ENCODE data around the gene IL17RA.

Gene IL17RA

DNA sequence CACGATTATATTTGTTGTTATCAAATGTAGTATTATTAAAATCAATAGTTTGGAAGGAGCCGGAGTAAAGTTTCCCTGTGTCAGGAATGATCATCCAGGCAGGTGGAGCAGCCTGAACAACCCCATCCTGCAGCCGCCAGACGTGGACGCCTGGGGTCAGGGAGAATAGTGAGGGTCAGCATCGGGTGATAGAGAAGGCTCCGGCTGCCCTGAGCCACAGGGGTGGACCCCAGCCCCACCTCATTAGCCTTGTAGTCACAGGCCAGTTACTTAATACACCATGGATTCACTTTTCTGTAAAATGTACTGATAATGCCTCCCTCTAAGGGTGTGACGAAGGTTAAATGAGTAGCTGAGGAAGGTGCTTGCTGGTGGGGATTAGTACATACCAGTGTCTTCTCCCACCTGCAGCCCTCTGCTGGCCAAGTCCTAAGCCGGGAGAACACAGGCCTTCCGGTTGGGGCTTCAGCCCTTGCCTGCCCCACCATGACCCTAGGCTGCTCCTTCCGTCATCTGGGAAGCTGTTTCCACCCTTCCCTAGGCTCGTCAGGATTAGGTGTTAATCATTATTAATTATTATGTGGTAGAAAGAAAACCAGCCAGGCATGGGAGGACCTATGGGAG is 21.5 kb downstream of the IL17RA start:
- TF ChIP-seq GATA1 (IDR thresholded peaks at IDR 0.05; ENCODE audit: low read depth, low read length) = no peak
- TF ChIP-seq POLR2A (IDR thresholded peaks at IDR 0.05; ENCODE audit: low read length) = no peak
- DNase-seq = no peak

DNA sequence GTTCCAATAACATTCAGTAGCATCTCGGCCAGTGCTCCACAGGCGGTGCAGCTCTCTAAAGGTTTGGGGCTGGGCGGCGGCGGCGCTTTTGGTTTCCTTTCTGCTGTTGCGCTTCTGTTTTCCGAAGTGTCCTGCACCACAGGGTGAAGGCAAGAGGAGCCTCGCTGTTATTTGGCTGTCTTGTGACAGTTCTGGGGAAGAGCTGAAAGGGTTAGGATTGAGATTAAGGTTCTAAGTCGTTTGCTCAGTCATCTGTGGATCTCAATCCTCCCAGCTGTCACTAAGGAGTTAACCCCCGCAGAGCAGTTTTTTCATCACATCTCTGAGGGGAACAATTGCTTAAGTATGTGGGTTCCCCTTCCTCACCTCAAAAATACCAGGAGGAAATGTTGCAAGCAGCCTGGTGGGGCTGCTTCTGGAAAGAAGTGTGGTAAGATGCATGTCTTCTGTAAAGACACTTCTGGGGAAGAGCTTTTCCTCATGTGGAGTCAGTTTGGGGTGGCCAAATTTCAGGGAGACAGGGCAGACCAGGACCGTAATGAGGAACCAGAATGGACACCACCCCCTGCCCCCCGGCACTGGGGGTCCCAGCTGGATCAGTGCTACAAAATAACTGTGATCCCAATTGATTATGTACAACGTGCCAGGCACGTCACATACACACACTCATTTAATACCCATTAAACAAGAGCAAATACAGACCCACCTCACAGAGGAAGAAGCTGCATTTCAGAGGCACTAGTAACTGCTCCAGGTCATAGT is 22.2 kb downstream of the IL17RA start:
- DNase-seq = no peak
- TF ChIP-seq GATA1 (IDR thresholded peaks at IDR 0.05; ENCODE audit: low read depth, low read length) (no peak), POLR2A (IDR thresholded peaks at IDR 0.05; ENCODE audit: low read length) (no peak)

DNA sequence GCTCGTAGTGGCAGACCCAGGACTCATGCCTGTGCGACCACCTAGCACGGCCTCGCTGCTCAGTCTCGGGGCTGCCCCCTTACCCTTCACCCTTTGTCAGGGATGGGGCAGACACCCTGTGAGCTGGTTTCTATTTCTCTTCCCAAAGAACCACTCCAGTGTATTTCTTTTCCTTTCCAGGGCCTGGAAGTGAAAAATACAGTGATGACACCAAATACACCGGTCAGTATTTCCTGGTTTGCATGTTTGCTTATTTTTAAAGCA is 22.7 kb downstream of the IL17RA start:
- TF ChIP-seq GATA1 (IDR thresholded peaks at IDR 0.05; ENCODE audit: low read depth, low read length) (no peak), POLR2A (IDR thresholded peaks at IDR 0.05; ENCODE audit: low read length) (no peak)

DNA sequence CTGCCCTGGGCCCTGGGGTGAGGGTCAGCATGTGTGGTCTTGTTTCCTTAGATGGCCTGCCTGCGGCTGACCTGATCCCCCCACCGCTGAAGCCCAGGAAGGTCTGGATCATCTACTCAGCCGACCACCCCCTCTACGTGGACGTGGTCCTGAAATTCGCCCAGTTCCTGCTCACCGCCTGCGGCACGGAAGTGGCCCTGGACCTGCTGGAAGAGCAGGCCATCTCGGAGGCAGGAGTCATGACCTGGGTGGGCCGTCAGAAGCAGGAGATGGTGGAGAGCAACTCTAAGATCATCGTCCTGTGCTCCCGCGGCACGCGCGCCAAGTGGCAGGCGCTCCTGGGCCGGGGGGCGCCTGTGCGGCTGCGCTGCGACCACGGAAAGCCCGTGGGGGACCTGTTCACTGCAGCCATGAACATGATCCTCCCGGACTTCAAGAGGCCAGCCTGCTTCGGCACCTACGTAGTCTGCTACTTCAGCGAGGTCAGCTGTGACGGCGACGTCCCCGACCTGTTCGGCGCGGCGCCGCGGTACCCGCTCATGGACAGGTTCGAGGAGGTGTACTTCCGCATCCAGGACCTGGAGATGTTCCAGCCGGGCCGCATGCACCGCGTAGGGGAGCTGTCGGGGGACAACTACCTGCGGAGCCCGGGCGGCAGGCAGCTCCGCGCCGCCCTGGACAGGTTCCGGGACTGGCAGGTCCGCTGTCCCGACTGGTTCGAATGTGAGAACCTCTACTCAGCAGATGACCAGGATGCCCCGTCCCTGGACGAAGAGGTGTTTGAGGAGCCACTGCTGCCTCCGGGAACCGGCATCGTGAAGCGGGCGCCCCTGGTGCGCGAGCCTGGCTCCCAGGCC is 23.7 kb downstream of the IL17RA start:
- DNase-seq = no peak
- TF ChIP-seq GATA1 (IDR thresholded peaks at IDR 0.05; ENCODE audit: low read depth, low read length) (no peak), POLR2A (IDR thresholded peaks at IDR 0.05; ENCODE audit: low read length) (no peak)

More for the DNA sequence above, 22.7 kb downstream of the IL17RA start:
- no peak for DNase-seq

DNA sequence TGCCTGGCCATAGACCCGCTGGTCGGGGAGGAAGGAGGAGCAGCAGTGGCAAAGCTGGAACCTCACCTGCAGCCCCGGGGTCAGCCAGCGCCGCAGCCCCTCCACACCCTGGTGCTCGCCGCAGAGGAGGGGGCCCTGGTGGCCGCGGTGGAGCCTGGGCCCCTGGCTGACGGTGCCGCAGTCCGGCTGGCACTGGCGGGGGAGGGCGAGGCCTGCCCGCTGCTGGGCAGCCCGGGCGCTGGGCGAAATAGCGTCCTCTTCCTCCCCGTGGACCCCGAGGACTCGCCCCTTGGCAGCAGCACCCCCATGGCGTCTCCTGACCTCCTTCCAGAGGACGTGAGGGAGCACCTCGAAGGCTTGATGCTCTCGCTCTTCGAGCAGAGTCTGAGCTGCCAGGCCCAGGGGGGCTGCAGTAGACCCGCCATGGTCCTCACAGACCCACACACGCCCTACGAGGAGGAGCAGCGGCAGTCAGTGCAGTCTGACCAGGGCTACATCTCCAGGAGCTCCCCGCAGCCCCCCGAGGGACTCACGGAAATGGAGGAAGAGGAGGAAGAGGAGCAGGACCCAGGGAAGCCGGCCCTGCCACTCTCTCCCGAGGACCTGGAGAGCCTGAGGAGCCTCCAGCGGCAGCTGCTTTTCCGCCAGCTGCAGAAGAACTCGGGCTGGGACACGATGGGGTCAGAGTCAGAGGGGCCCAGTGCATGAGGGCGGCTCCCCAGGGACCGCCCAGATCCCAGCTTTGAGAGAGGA is 24.5 kb downstream of the IL17RA start:
- DNase-seq = no peak
- TF ChIP-seq POLR2A (IDR thresholded peaks at IDR 0.05; ENCODE audit: low read length) (no peak), GATA1 (IDR thresholded peaks at IDR 0.05; ENCODE audit: low read depth, low read length) (no peak)

DNA sequence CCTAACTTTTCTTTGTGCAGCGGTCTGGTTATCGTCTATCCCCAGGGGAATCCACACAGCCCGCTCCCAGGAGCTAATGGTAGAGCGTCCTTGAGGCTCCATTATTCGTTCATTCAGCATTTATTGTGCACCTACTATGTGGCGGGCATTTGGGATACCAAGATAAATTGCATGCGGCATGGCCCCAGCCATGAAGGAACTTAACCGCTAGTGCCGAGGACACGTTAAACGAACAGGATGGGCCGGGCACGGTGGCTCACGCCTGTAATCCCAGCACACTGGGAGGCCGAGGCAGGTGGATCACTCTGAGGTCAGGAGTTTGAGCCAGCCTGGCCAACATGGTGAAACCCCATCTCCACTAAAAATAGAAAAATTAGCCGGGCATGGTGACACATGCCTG is 25.2 kb downstream of the IL17RA start:
- DNase-seq = no peak
- TF ChIP-seq GATA1 (IDR thresholded peaks at IDR 0.05; ENCODE audit: low read depth, low read length) (no peak), POLR2A (IDR thresholded peaks at IDR 0.05; ENCODE audit: low read length) (no peak)

DNA sequence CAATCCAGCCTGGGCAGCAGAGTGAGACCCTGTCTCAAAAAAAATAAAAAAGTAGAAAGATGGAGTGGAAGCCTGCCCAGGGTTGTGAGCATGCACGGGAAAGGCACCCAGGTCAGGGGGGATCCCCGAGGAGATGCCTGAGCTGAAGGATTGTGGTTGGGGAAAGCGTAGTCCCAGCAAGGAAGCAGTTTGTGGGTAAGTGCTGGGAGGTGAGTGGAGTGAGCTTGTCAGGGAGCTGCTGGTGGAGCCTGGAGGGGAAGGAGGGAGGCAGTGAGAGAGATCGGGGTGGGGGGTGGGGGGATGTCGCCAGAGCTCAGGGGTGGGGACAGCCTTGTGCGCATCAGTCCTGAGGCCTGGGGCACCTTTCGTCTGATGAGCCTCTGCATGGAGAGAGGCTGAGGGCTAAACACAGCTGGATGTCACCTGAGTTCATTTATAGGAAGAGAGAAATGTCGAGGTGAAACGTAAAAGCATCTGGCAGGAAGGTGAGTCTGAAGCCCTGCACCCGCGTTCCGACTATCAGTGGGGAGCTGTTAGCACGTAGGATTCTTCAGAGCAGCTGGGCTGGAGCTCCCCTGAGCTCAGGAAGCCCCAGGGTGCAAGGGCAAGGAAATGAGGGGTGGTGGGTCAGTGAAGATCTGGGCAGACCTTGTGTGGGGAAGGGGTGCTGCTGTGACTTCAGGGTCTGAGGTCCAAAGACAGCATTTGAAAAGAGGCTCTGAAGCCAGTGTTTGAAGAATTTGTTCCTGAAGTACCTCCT is 26.2 kb downstream of the IL17RA start:
- DNase-seq = no peak
- TF ChIP-seq GATA1 (IDR thresholded peaks at IDR 0.05; ENCODE audit: low read depth, low read length) (no peak), POLR2A (IDR thresholded peaks at IDR 0.05; ENCODE audit: low read length) (no peak)

DNA sequence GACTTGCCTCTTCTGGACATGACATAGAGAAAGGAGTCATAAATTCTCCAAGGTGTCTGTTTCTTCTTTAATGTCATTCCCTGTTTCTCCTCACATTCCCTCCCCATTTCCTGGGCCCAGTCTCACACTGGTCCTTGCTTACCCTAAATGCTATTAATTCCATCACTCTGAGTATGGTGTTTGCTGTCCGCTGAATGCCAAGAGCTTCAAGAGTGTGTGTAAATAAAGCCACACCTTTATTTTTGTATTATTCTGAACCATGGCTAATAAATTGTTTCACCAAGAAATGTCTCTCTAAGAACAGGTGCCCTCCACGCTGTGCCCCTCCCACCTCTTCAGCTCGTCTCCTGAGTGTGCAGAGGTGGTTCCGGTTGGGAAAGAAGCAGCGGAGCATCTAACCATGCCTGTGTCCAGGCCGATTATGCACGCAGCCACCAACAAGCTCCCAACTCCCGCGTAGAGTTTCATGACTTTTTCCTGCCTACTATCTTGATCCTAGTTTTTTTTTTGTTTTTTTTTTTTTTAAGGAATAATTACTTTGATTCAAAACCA is 27.8 kb downstream of the IL17RA start:
- TF ChIP-seq POLR2A (IDR thresholded peaks at IDR 0.05; ENCODE audit: low read length) = no peak
- no peak for TF ChIP-seq GATA1 (IDR thresholded peaks at IDR 0.05; ENCODE audit: low read depth, low read length)
- DNase-seq = no peak

DNA sequence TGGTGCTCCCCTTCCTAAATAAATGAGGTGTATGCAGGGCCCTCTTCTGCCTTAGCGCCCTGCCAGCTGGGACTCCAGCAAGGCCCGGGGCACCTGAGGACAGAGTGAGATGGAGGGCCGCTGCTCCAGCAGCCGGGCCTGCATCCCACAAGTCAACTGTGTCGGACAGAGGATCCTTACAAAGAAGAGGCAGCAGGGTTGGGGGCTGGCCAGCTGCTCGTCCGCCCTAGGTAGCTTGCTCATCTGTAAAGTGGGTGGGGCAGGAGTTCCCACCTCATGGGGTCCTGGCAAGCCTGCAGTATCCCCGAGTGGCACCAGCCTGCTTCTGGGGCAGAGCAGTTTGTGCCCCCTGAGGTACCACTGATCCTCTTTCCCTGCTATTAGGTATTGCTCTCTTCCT is 28.8 kb downstream of the IL17RA start:
- TF ChIP-seq GATA1 (IDR thresholded peaks at IDR 0.05; ENCODE audit: low read depth, low read length) (no peak), POLR2A (IDR thresholded peaks at IDR 0.05; ENCODE audit: low read length) (no peak)
- DNase-seq = no peak

DNA sequence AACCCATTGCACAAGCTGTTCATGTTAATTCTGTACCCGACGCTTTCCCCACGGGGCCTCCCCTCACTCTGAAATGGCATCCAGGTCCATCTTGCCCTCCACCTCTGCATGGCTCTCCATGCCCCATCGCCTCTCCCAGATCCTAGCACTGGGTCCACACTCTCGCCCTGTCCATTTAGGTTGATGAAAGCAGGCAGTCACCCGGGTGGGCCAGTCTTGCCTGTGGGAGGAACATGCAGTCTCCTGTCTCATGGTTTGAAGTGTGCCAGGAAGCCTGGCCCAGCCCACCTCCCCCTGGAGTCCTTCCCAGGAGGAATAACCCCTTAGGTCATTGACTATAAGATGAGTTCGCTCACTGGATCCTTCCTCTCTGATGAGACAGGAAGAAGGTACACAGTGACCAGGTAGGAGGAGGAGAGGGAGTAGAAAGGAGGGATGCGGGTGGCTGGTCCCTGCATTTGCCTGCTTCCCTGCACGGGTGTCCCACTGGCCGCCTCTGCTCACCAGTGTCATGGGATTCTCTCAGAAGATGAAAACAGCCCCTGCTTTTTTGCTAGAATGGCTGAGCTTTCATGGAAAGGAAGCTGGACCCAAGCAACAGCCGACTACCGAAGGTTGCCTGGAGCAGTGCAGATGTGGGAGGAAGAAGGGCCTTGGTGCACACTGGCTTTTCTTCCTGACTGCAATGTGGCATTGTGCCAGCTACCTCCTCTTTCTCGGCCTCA is 29.5 kb downstream of the IL17RA start:
- no peak for DNase-seq
- TF ChIP-seq POLR2A (IDR thresholded peaks at IDR 0.05; ENCODE audit: low read length) (no peak), GATA1 (IDR thresholded peaks at IDR 0.05; ENCODE audit: low read depth, low read length) (no peak)

DNA sequence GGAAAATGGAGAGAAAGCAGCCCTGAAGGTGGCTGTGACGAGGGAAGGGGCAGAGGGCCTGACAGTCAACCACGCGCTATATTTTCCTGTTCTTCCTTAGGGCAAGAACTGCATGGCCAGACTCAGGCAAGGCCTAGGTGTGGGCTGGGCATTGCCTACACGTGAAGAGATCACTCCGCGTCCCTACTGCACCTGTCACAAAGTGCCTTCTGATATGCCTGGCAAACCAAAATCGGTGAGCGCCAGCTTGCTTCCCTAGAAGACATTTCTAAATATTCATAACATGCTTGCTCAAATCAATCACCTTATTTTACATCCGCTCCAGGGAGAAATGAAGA is 30.1 kb downstream of the IL17RA start:
- no peak for TF ChIP-seq GATA1 (IDR thresholded peaks at IDR 0.05; ENCODE audit: low read depth, low read length)
- no peak for DNase-seq

DNA sequence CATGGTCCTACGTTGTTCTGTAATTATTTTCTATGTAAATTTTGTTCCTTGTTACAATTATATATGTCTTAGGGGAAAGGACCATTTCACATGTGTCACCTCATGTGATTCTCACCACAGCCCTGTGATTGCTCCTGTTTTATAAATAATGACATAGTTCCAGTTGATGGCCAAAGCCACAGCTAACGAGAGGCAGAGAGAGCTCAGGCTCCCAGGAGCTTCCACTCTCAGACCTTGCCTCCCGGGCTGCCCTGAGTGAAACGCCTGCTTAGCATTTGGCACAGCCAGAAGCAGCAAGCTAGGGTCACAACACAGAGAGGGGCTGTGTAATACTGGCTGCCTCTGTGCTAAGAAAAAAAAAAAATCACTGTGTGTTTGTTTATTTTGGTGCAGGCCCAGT is 30.4 kb downstream of the IL17RA start:
- no peak for DNase-seq

More for the DNA sequence above, 30.4 kb downstream of the IL17RA start:
- TF ChIP-seq GATA1 (IDR thresholded peaks at IDR 0.05; ENCODE audit: low read depth, low read length) = no peak
- no peak for TF ChIP-seq POLR2A (IDR thresholded peaks at IDR 0.05; ENCODE audit: low read length)

Measured in erythroblast (primary cell).